ENCODE measurements around the gene CHRM1.

Gene CHRM1

GRCh38 chr11:62902932-62903331 lies 18.2 kb downstream of the CHRM1 start:
- Histone ChIP-seq H3K27ac (ENCODE audit: extremely low read depth, low read depth, low read length) (no peak overlapping the region), H3K36me3 (ENCODE audit: control insufficient read depth in 2 of 2, insufficient read depth in 1 of 2, low read length in 2 of 2) (no peaks in the 10 kb centered on the region), H3K4me3 (ENCODE audit: low read depth, low read length) (no peak overlapping the region), H3K4me1 (ENCODE audit: control insufficient read depth, insufficient read depth, low read length) (no peaks in the 10 kb centered on the region), H3K9me3 (ENCODE audit: control insufficient read depth, insufficient read depth, low read depth, low read length) (no peaks in the 10 kb centered on the region)
- TF ChIP-seq ZNF426 (tag by site-specific recombination; IDR thresholded peaks at IDR 0.05) (no peak), ZNF560 (tag by site-specific recombination; IDR thresholded peaks at IDR 0.05; ENCODE audit: borderline replicate concordance) (no peak), ZBTB48 (tag by site-specific recombination; IDR thresholded peaks at IDR 0.05) (no peak), ZNF175 (tag by site-specific recombination; IDR thresholded peaks at IDR 0.05) (no peak), ZNF664 (tag by site-specific recombination; IDR thresholded peaks at IDR 0.05) (no peak), ZNF354C (tag by site-specific recombination; IDR thresholded peaks at IDR 0.05; ENCODE audit: borderline replicate concordance, low read depth) (no peak)
- CTCF ChIA-PET: interaction anchor here (0.6 to 9.1 kb wide), 7 partner anchors 41 to 332 kb away, joined by 3 to 450 read pairs (median 5); no protein-coding TSS in a partner anchor
- POLR2A ChIA-PET: no interaction called here

DNA sequence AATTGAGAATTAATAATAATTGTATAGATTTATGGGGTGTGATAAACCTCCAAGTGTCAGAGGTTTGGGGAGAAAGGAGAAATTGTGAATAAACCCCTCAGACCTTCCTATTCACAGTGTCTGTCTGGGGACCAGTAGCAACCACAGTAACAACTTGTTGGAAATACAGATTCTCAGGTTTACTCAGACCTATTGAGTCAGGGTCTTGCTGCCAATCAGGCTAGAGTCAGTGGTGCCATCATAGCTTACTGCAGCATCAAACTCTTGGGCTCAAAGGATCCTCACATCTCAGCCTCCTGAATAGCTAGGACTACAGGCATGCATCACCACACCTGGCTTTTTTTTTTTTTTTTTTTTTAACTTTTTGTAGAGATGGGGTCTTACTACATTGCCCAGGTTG lies 23.1 kb downstream of the CHRM1 start:
- Histone ChIP-seq H3K27ac (ENCODE audit: extremely low read depth, low read depth, low read length) (no peak overlapping the region), H3K9me3 (ENCODE audit: control insufficient read depth, insufficient read depth, low read depth, low read length) (no peaks in the 10 kb centered on the region), H3K36me3 (ENCODE audit: control insufficient read depth in 2 of 2, insufficient read depth in 1 of 2, low read length in 2 of 2) (no peaks in the 10 kb centered on the region), H3K4me3 (ENCODE audit: low read depth, low read length) (no peak overlapping the region), H3K4me1 (ENCODE audit: control insufficient read depth, insufficient read depth, low read length) (no peaks in the 10 kb centered on the region)
- ChIA-PET CTCF (interaction anchor here (1.0 to 1.3 kb wide), 3 partner anchors 10 to 122 kb away, joined by 3 read pairs; no protein-coding TSS in a partner anchor), POLR2A (interaction anchor here (0.7 to 1.9 kb wide), 3 partner anchors 8 to 120 kb away, joined by 3 to 12 read pairs (median 3); no protein-coding TSS in a partner anchor)
- TF ChIP-seq MZF1 (tag by site-specific recombination; IDR thresholded peaks at IDR 0.05; ENCODE audit: borderline replicate concordance): no peak
- TF ChIP-seq ZNF362 (tag by site-specific recombination; IDR thresholded peaks at IDR 0.05): 0 out of 2 replicates have a peak, but pooled peaks have one; percentile 21

GRCh38 chr11:62897311-62897710 lies 23.9 kb downstream of the CHRM1 start:
- ChIA-PET POLR2A (no interaction called here), CTCF (interaction anchor here (1.6 kb wide), 1 partner anchor 9 kb away, joined by 11 read pairs; no protein-coding TSS in a partner anchor)
- Histone ChIP-seq H3K36me3 (ENCODE audit: control insufficient read depth in 2 of 2, insufficient read depth in 1 of 2, low read length in 2 of 2) (no peaks in the 10 kb centered on the region), H3K27ac (ENCODE audit: extremely low read depth, low read depth, low read length) (no peak overlapping the region), H3K4me1 (ENCODE audit: control insufficient read depth, insufficient read depth, low read length) (no peaks in the 10 kb centered on the region), H3K4me3 (ENCODE audit: low read depth, low read length) (no peak overlapping the region), H3K9me3 (ENCODE audit: control insufficient read depth, insufficient read depth, low read depth, low read length) (no peaks in the 10 kb centered on the region)
- no peak for TF ChIP-seq ZNF292 (tag by site-specific recombination; IDR thresholded peaks at IDR 0.05; ENCODE audit: borderline replicate concordance, low read depth)
- no peak for TF ChIP-seq ZNF280D (tag by site-specific recombination; IDR thresholded peaks at IDR 0.05)
- TF ChIP-seq, protein P1, sequence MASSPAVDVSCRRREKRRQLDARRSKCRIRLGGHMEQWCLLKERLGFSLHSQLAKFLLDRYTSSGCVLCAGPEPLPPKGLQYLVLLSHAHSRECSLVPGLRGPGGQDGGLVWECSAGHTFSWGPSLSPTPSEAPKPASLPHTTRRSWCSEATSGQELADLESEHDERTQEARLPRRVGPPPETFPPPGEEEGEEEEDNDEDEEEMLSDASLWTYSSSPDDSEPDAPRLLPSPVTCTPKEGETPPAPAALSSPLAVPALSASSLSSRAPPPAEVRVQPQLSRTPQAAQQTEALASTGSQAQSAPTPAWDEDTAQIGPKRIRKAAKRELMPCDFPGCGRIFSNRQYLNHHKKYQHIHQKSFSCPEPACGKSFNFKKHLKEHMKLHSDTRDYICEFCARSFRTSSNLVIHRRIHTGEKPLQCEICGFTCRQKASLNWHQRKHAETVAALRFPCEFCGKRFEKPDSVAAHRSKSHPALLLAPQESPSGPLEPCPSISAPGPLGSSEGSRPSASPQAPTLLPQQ (tag by site-specific recombination; IDR thresholded peaks at IDR 0.05): no peak
- no peak for TF ChIP-seq ZBTB21 (tag by site-specific recombination; IDR thresholded peaks at IDR 0.05)
- no peak for TF ChIP-seq ZBTB1 (tag by site-specific recombination; IDR thresholded peaks at IDR 0.05)
- no peak for TF ChIP-seq ZNF37A (tag by site-specific recombination; IDR thresholded peaks at IDR 0.05)
- TF ChIP-seq KLF16 (tag by site-specific recombination; IDR thresholded peaks at IDR 0.05): no peak
- TF ChIP-seq ZFP41 (tag by site-specific recombination; IDR thresholded peaks at IDR 0.05; ENCODE audit: borderline replicate concordance): no peak
- TF ChIP-seq YY2 (tag by site-specific recombination; IDR thresholded peaks at IDR 0.05): no peak
- TF ChIP-seq WT1 (tag by site-specific recombination; IDR thresholded peaks at IDR 0.05): no peak
- TF ChIP-seq ZFP3 (tag by site-specific recombination; IDR thresholded peaks at IDR 0.05; ENCODE audit: low read depth): no peak
- no peak for TF ChIP-seq PRDM10 (tag by site-specific recombination; IDR thresholded peaks at IDR 0.05)
